Fibroblast of mammary gland (primary cell): ENCODE results near the gene DBR1.

ENCODE experiments used
- DNase-seq: peaks from one replicate; pipeline ENCODE4 v3.0.0-alpha.2; 2010; ENCODE audit warnings: low read depth
- H3K4me3 ChIP-seq: 2 replicates; pipeline ENCODE4 v1.5.1; 2011; ENCODE audit warnings: low read depth, mild to moderate bottlenecking, low read length, moderate library complexity; ENCODE audit not compliant: control insufficient read depth
- TF ChIP-seq, protein P1 (sequence below): conservative IDR thresholded peaks from 2 replicates; pipeline ENCODE4 v1.5.1; 2011; ENCODE audit warnings: low read depth, low read length, inconsistent platforms; ENCODE audit not compliant: control insufficient read depth, insufficient read depth

The DBR1 gene

GRCh38 chr3:138174421-138175131 lies at the start of gene DBR1:
Gene DBR1, minus strand, starts transcription at chr3:138174921. Its CDS starts 126 bp downstream, at chr3:138174795.
- peak; percentile 83 for DNase-seq
- TF ChIP-seq, protein P1, sequence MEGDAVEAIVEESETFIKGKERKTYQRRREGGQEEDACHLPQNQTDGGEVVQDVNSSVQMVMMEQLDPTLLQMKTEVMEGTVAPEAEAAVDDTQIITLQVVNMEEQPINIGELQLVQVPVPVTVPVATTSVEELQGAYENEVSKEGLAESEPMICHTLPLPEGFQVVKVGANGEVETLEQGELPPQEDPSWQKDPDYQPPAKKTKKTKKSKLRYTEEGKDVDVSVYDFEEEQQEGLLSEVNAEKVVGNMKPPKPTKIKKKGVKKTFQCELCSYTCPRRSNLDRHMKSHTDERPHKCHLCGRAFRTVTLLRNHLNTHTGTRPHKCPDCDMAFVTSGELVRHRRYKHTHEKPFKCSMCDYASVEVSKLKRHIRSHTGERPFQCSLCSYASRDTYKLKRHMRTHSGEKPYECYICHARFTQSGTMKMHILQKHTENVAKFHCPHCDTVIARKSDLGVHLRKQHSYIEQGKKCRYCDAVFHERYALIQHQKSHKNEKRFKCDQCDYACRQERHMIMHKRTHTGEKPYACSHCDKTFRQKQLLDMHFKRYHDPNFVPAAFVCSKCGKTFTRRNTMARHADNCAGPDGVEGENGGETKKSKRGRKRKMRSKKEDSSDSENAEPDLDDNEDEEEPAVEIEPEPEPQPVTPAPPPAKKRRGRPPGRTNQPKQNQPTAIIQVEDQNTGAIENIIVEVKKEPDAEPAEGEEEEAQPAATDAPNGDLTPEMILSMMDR = no peak

GRCh38 chr3:138222942-138223287 lies 48.2 kb upstream of the DBR1 start:
- TF ChIP-seq, protein P1 = no peak
- DNase-seq = no peak
- no peak overlapping the region for H3K4me3 ChIP-seq

More at GRCh38 chr3:138174421-138175131, at the start of gene DBR1:
- H3K4me3 ChIP-seq = peak within 1 kb of the TSS; percentile 92

DNA sequence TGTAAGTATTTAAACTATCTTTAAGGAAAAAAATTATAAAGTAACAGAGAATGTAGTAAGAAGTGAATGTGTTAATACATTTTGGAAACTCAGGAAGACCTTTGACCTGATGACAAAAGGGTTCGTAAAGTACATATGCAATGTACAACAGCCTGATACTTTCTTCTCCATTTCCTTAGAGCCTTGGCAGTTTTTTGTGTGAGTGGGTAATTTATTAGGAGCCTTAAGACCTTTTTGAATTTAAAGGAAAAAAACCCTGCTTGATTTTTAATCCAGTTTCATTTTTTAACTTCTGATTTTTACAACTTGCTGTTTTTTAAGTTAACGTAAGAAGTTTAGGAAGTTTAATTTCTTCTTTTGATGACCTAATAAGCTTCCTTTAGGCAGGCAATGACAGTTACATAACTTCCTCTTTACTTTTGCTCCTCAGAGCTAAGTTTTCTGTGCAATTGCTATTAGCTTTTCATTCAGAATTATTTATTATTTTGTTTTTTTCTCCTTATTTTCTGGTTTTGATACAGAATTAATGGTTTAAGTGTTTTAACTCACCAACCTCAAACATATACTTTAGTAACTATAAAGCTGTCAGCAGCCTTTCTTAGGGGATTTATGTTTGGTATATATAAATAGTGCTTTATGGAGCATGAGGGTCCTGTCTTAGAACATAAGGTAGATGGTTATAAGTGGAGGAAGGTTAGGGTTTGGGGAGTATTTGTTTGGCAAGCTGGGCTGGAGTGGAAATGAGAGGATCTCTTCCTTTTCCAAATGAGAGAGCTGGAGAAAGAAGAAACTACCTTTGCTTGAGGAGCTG lies 47.6 kb upstream of the DBR1 start:
- TF ChIP-seq, protein P1 = no peak
- DNase-seq = no peak
- no peak overlapping the region for H3K4me3 ChIP-seq

- TF ChIP-seq, protein P1 = no peak
- H3K4me3 ChIP-seq = no peak overlapping the region
- DNase-seq = peak; percentile 14
Observed at GRCh38 chr3:138220788-138221187, 46.1 kb upstream of the DBR1 start.

GRCh38 chr3:138220242-138220641 lies 45.5 kb upstream of the DBR1 start:
- TF ChIP-seq, protein P1 = no peak
- no peak overlapping the region for H3K4me3 ChIP-seq
- no peak for DNase-seq

GRCh38 chr3:138219255-138219654 lies 44.5 kb upstream of the DBR1 start:
- TF ChIP-seq, protein P1 = no peak
- no peak overlapping the region for H3K4me3 ChIP-seq
- peak; percentile 16 for DNase-seq
